NCI-H82 (cell line): Measurements from ENCODE around the gene ESPN.
"Not testable (repeated sequence)": the region's sequence is repeated elsewhere in the genome, so short reads cannot be mapped to it uniquely, and the experiment has no call there.

ENCODE experiments used
- DNase-seq: peaks from one replicate; lab custom pipeline; 2025; lab: John Stamatoyannopoulos, UW

ESPN gene

DNA sequence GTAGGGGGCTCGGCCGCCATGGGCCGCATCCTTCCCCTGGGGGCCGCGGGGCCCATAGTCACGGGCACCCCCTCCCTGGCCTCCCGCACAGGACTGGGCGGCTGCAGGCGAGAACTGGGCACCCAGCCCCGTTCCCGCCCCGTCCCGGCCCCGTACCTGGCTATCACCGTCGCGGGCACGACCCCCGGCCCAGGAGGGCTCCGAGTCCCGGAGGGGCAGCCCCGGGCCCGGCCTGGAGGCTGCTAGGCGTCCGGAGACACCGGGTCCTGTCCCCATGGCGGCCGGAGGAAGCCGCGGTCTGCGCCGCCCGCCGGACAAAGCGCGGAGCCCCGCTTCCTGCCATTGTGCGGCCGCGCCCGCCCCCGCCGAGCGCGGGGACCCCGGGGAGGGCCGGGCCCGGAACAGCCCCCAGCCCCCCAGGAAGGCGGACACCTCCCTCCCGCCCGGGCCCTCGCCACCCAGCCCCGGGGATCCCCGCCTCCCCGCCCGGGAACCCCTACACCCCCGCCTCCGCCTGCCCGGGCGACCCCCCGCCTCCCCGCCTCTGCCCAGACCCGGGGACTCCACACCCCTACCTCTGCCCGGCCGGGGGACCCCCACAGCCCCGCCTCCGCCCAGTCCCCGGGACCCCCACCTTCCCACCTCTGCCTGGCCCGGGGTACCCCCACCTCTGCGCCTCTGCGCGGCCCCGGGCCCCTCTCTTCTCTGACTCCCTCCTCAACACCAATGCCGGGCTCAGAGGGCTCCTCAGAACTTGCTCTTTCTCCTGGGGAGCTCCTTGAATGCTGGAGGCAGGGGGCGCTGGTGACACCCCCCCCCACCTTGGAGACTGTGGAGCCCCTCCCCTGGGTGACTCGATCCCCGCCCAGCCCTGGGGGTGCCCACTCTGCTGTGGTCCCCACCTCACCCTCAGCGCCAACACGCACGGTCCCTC lies 60.9 kb downstream of the ESPN start:
- DNase-seq = no peak

DNA sequence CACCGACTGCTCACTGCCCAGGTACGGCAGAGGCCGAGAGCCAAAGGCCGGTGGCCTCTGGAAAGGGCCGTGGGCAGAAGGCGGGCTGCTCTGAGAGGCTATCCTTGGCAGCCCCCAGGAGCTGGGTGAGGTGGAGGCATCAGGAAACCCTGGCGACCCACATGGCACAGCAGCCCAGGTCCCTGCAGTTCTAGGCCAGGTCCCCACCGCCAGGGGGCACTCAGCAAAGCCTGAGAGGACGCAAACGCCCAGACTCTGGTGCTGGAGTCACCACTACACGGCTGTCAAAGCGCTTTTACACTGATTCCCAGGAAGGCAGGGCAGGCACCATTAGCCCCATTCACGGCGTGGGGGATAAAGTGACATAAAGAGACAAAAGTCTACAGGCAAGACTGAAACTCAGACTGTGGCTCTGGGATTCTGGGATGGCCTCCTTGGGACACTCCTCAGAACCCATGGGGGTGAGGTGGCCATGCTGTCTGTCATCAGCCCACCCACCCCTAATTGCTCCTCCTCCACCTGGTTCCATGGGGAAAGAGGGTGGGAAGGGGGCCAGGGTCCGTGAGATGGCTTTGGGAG lies 61.9 kb downstream of the ESPN start:
- peak; percentile 93 for DNase-seq

DNA sequence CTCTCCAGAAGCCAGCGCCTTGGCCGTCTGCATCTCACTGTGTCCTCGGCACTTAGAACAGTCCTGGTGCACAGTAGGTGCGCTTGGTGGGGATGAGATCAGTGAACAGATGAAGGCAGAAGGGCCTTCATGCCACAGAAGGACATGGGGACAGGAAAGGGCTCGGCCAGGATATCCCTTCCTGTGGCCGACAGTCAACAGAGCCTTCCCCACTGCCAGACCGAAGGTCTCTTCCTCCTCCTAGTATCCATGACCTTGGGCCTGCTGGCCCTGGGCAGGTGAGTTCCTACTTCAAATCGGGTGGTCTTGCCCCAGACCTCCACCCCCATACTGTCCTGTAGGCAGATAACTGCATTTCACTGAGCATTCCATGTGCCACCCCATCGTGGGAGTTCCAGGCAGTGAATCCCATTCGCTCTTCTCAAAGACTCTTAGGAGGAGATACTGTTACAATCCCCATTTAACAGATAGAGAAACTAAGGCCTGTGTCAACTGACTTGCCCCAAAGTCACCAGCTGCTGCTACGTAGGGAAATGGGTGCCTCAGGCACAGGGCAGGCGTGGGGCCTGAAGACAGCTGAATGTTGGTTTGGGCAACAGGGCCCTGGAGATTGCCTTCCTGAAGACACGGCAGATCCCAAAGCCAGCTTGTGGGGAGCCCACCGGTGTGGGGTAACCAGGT lies 63.4 kb downstream of the ESPN start:
- no peak for DNase-seq

DNA sequence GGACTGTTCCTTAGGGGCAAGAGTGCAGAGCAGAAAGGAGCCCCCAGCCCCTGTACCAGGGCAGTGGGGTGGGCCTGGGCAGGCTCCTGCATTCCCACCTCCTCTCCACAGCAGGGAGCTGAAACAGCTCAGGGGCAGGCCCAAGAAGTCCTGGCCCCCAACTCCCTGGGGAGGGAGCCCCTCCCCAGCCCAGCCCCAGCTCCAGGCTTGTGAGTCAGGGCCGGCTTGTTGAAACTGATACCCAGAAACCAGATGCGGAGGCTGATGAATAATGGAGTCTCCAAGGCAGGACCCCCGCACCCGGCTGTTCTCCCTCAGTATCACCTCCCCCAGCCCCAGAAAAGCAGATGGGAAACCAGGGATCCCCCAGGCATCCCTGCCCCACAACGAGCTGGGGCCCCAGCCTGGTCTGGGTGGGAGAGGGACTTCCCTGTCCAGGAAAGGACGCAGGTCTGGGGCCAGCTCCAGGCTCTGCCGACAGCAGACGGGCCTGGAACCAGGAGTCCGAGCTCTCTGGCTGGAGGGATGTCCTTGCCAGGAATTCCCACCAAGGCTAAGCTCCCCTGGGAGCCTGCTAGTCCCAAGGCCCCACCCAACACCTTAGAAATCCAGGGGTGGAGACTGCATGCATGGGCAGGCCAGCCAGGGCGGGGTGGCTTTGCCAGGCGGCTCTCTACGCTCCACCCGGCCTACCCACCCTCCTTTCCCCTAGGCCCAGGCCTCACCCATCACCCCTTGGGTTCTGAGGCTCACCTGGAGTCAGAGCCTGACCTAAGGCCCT lies 64.2 kb downstream of the ESPN start:
- peak; percentile 74 for DNase-seq

DNA sequence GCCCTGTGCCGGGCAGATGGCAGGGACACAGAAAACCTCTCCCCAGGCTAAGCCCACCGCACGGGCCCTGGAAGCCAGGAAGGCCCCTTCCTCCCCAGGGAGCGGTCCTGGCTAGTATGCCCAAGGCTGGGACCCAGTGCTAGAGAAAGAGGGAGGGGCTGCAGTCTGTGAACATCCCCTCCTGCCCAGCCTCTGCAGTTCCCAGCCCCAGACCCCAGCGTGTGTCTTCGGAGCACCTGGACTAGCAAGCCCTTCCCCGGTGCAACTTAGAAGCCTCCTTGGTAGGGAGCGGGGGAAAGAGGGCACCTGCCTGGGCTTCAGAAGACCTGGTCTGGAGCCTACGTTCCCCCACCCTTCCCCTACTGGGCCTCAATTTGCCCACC lies 64.8 kb downstream of the ESPN start:
- DNase-seq = peak; percentile 61

DNA sequence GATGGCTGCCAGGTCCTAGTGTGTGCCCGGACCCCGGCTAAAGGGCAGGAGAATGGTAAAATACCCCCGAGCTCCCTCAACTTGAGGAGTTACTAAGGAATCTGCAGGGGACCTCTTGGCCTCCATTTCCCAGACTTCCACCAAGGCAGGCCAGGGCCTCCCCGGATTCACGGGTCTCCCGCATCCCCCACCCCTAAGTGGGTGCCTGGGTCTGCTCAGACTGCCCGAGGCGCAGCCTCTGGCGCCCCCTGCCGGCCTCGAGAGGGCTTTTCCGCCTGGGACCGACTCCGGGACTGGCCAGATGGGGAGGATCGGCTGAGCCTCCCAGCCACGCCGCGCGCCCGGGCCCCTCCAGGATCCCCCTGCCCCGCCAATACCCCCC lies 65.2 kb downstream of the ESPN start:
- peak; percentile 86 for DNase-seq

DNA sequence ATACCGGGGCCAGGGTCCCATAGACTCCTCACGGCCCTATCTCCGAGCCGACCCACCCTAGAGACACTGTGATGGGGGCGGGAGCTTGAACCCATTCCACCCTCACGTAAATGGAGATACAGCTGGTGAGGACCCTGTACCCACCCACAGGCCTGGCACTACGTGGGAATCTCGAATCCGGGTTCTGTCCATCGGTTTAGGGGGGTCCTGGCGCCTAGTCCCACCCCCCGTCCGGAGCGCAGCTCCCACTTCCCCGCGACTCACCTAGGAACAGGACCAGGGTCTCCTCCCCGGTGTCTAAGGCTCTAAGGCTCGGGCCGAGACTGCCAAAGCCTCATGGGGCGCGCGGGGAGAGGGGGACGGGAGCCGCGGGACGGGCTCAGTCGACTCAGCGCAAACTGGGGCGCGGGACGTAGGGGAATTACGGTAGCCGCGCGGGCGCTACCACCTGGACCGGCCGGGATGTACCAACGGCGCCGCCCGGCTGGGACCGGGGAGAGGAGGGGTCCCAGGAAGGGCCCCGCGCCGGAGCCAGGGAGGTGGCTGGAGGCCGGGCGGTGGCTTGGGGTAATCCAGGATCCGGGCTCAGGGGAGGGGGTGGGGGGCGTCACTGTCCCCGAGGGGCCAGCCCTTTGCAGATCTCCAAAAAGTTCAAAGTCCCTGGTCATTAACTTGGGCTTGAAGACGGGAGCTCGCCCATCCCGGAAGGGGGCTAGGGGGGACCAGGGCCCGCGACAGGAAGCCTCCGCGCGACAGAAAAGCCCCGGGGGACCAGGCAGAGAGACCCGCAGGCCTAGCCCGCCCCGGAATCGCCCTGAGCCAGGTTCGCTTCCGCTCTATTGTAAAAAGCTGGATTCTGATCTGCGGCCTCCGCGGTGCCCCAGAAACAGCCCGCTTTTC lies 65.9 kb downstream of the ESPN start:
- peak; percentile 83 for DNase-seq

DNA sequence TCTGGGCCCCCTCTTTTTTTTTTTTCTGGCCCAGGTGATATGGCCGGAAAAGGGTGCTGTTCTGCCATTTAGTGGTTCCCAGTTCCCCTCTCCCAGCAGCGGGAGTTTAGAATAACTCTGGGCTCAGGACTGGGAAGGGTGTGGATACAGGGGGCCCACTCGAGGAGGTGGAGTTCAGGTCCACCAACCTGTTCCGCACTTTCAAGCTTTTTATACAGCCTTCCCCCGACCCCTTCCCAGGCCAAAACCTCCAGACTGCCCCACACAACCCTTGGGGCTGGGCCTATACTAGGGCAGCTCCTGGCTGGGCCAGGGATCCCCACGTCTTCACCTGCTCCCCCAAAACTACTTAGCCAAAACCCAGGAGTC lies 66.5 kb downstream of the ESPN start:
- DNase-seq = no peak

DNA sequence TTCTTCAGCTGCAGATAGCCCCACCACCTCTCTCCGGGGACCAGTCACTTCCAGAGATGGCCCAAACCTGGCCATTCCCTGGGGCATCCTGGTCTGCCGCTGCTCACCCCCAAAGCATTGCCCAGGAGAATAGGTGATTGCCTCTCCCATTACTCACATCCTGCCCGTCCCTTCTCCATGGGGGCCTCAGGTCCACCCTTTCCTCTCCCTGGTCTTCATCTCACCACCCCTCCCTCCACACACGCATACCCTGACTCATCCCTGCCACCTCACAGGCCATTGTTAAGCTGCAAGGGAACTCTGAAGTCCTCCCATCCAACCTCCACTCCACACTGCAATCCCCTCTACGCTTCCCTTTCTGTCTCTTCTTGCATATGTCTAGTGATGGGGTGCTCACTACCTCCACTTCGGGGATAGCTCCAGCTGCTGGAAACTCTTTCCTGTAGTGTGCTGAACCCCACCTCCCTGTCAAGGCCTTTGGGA lies 66.9 kb downstream of the ESPN start, which contains the start of gene PLEKHG5:
Gene PLEKHG5 (minus strand): TSS at position 188 of the 483 bp plus-strand sequence. CDS start 14,096 bp downstream, outside the sequence.
- no peak for DNase-seq

DNA sequence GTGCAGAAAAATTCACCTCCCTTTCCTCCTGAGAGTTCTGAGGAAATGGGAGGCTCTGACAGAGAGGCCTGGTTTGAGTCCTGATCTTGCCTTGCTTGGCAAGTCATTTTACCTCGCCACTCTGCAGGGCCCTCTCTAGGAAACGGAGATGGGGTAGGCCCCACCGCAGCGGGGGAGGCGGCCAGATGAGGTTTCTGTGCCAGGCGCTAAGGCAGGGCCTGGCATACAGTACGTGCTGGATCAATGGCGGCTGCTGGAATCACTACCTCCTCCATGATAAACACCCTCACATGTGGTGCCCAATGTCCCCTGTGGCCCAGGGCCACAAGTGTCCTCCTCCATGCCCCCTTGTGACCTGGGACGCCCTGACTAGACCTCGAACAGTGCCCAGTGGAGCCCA lies 67.4 kb downstream of the ESPN start:
- DNase-seq = no peak

DNA sequence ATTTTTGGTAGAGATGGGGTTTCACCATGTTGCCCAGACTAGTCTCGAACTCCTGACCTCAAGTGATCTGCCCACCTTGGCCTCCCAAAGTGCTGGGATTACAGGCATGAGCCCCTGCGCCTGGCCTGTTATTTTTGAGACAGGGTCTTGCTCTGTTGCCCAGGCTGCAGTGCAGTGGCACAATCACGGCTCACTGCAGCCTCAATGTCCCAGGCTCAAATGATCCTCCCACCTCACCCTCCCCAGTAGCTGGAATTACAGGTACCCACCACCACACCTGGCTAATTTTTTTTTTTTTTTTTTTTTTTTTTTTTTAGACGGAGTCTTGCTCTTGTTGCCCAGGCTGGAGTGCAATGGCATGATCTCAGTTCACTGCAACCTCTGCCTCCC lies 69.3 kb downstream of the ESPN start:
- DNase-seq = not testable (repeated sequence)

DNA sequence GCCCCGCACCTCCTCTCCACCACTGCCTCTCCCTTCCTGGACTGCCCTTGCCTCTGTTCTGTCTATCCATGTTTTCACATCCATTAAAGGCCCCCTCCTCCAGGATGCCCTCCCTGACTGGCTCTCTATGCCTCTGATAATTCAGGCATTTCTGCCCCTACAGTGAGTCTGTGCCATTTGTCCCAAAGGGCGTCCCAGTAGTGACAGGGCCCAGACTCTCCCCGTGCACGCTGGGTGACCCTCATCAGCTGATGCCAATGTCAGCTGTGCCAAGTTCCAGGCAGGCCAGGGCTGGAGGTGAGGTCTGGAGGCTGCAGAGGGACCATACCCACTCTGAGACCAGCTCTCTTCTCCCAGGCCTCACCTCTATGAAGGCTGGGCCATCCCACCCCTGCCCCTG lies 70.1 kb downstream of the ESPN start:
- DNase-seq = no peak

DNA sequence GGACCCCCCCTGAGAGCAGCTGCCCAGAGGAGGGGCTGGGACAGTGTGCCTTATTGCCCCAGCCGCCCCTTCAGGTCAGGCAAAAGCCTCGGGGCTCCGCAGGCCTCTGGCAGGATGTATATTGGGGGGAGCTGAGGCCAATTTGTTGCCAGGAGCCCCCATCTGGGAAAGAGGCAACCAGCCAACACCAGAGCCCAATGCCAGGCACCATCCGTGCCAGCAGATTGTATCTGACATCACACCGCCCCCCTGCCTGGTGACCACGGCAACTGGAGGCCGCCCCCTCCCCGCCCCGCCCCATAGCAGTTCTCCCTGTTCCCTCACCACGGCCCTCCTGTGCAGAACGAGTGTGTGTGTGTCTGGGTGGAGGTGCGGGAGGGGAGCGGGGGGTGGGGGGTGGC lies 70.5 kb downstream of the ESPN start:
- DNase-seq = no peak

DNA sequence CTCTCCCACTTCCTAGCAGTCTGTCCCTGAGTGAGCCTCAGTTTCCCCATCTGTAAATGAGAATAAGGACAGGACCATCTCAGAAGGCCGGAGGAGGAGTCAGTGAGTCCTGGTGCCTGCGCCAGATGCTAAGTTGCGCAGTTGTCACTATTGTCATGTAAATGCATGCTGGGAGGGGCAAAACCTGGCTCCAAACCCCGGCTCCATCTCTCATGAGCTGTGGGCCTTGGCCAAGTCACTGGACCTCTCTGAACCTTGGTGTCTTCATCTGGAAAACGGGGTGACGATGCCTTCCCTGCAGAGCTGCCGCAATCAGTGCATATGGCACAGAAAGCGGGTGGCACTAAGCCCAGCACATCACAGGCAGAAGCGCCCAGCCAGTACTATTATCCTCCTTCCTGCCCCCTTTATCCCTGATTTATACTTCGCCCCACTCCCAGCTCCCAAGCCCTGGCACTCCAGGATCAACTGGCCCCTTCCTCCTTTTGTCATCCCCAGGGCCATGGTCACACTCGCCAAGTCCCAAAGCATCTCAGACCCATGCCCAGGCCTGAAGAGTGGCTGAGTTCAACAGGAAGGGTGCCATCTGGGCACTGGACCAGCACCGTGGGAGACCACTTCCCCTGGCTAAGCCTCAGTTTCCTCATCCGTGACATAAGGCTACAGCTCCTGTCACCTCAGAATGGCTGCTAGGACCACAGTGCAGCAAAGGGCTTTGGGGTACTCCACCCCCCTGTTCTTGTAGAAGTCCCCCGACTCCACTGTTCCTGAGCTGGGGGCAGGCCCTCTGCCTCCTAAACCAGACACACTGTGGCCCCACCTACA lies 71.2 kb downstream of the ESPN start:
- DNase-seq = no peak

DNA sequence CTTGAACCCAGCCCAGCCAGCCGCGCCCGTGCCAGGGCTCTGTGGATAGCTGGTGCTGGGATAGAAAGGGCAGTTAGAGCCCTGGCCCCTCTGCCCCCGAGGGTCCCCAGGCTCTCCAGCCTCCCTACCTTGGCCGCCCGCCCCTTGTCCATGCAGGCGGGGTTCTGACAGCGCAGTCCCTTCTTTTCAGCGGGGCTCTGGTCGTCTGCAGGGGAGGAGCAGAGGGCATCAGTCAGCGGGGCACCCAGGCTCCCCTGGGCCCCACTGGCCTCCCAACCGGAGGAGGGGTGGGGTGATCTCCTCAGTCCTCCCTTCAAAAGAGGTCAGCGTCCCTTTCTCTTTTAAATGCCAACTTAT lies 71.8 kb downstream of the ESPN start:
- no peak for DNase-seq

DNA sequence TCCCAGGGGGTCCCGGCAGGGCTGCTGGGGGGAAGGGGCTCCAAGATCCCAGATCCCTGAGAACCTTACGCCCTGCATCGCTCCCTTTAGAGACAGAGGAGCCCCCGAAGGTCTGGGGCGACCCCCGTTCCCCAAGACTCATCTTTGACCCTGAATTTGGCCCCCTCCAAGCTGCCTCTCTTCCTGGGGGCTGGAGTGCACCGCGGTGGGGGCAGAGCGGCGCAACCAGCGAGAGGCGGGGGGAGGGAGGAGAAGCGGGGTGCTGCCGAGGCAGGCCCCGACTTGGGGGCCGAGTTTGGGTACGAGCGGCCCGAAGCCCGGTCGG lies 72.3 kb downstream of the ESPN start:
- no peak for DNase-seq

DNA sequence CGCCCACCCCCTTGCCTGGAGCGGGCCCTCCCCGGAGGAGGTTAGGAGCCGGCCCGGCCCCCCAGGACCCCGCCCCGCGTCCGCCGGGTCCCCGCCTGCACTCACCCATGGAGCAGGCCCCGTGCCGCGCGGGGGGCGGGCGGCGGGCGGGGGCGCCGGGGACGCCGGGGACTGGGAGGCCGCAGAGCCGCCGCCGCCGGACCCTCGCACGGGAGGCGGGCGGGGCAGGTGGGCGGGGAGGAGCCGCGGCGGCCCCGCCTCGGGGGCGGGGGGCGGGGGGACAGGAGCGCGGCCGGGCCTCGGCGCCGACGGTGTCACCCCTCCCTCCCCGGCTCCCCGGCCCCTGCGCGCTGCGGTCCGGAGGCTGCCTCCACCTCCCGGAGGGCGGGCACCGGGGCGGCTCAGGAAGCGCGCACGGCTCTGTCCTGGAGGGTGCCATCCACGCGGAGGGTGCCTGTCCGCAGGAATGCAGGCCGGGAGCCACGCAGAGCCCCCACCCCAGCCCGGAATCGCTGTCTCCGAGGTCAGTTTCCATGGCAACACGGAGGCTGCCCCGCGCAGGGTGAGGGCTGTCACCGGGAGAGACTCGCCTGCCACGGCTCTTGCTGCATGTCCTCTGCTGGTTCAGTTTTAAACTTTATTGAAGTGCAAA lies 72.8 kb downstream of the ESPN start:
- DNase-seq = peak; percentile 67

DNA sequence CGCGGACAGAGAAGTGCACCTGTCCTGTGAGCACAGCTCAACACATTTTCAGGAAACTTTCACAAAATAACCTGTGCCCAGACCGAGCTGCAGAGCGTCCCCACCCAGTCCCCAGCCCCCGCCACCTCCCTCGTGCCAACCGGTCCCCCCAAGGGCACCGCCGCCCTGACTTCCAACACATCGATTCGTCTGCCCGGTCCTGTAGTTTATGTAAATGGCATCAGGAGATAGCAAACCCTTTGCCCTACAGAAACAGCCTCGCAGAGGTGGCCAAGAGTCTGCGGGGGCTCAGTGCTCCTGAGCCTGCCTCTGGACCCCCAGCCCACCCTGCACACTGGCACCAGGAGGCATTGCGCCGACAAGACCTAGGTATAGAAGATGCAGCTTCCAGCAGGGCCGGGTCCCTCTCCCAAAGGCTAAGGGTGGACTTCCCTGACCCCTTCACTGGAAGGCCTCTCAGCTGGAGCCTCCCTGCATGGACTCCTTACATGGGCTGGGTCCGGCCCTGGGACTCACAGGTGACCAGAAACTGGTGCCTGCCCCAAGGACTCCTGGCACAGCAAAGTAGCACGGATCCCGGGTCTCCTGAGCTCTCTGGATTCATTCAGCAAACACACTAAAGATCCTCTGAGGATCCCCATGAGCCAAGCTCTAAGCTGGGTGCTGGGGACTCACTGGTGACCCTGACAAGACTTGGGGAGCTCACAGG lies 73.4 kb downstream of the ESPN start:
- no peak for DNase-seq

DNA sequence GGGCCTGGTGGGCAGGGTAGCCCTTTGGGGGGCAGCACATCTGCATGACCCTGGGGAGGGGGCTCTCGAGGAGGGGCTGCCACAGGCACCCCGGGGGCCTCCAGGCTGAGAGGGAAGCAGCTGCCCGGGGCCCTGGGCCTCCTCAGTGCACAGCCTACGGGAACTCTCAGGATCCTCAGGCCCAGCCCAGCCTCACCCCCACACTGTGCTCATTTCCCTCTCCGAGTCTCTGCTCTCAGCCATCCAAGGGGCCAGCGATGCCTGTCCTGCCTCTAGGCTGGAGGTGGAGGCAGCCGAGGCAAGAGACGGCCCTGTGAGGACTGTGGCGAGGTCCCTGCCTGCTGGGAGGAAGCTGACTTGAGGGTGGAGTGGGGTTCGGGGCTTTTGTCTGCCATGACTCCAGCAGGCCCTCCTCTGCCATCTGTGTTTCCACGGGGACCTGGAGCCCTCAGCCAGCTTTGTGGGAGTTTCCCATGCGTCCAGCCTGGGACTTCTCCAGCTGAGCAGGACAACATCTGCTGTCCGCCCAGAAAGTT lies 74.1 kb downstream of the ESPN start:
- no peak for DNase-seq
